Calu3 (cell line): ENCODE results near the gene PLSCR4. TPM values are rescaled to one million over a fixed set of nuclear protein-coding genes. Genes with fewer than 3 reads are reported as not detected.

ENCODE experiments used
- BruUV-seq: library from RNA; stranded (reverse); fragments of 400-500 nt; replicated peaks from 2 replicates; lab custom pipeline; 2021; lab: Mats Ljungman, UMichigan
- CTCF ChIA-PET: fragments of 300-600 bp; sonication (Branson Sonifier 250); formaldehyde crosslinking; loops from one replicate; lab custom pipeline; 2022; ENCODE audit warnings: antibody characterized with exemption; lab: Charles Lee
- DNase-seq: peaks from one replicate; pipeline ENCODE4 v3.0.0; 2022
- H3K27ac Mint-ChIP-seq: one replicate; pipeline ENCODE4 v1.8.0; 2022; ENCODE audit warnings: mixed read lengths; ENCODE audit not compliant: unreplicated experiment
- H3K27me3 Mint-ChIP-seq: one replicate; pipeline ENCODE4 v1.8.0; 2022; ENCODE audit warnings: mixed read lengths; ENCODE audit not compliant: unreplicated experiment
- H3K36me3 Mint-ChIP-seq: one replicate; pipeline ENCODE4 v1.8.0; 2022; ENCODE audit warnings: mild to moderate bottlenecking, moderate library complexity, mixed read lengths; ENCODE audit not compliant: insufficient read depth, unreplicated experiment
- H3K4me1 Mint-ChIP-seq: one replicate; pipeline ENCODE4 v1.8.0; 2022; ENCODE audit warnings: mild to moderate bottlenecking, low read depth, mixed read lengths; ENCODE audit not compliant: unreplicated experiment
- H3K4me3 Mint-ChIP-seq: one replicate; pipeline ENCODE4 v1.8.0; 2022; ENCODE audit warnings: mild to moderate bottlenecking, low read depth, moderate library complexity, mixed read lengths; ENCODE audit not compliant: unreplicated experiment
- H3K9me3 Mint-ChIP-seq: one replicate; pipeline ENCODE4 v1.8.0; 2022; ENCODE audit warnings: low read depth, mixed read lengths; ENCODE audit not compliant: unreplicated experiment
- CTCF ChIP-seq: fragments of 200-600 bp; IDR thresholded peaks from one replicate; pipeline ENCODE4 v1.8.0; 2022; ENCODE audit warnings: antibody characterized with exemption; ENCODE audit not compliant: unreplicated experiment
- intact Hi-C: fragments of 100-400 bp; cut with micrococcal nuclease; formaldehyde crosslinking; loops from one replicate; pipeline ENCODE4 v1.10.0; 2022; ENCODE audit not compliant: unreplicated experiment
- total RNA-seq: library from RNA; stranded (reverse); gene quantifications from 2 replicates; pipeline ENCODE4 v1.2.3, GENCODE V29; 2022

Gene PLSCR4
- total RNA-seq, 1 experiment from 2014 or later = 10.2 TPM

DNA sequence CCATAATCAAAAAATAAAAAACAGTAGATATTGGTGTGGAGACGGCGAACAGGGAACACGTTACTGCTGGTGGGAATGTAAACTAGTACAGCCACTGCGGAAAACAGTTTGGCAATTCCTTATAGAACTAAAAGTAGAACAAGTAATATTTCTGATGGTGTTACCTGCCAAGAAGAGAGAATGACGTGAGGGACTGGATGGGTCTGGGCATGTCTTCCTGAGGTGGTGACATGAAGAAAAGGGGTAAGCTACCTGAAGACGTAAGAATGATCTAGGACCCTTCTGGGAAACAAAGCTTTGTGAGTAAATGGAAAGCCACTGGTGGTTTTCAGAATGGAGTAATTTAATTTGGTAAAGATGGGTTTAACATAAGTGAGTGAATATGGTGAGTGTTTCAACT lies 70.5 kb downstream of the PLSCR4 start:
- Mint-ChIP-seq H3K4me1 (peaks cover 11% of the 10 kb centered on the region), H3K27ac (no peak overlapping the region), H3K27me3 (no peaks in the 10 kb centered on the region), H3K36me3 (no peaks in the 10 kb centered on the region), H3K9me3 (no peaks in the 10 kb centered on the region), H3K4me3 (no peak overlapping the region)
- CTCF ChIA-PET = interaction anchor here (0.6 kb wide), 1 partner anchor 1086 kb away, joined by 3 read pairs; no protein-coding TSS in a partner anchor
- no TSS peak for BruUV-seq
- DNase-seq = no peak
- intact Hi-C loops = no loop called here
- TF ChIP-seq CTCF = no peak

DNA sequence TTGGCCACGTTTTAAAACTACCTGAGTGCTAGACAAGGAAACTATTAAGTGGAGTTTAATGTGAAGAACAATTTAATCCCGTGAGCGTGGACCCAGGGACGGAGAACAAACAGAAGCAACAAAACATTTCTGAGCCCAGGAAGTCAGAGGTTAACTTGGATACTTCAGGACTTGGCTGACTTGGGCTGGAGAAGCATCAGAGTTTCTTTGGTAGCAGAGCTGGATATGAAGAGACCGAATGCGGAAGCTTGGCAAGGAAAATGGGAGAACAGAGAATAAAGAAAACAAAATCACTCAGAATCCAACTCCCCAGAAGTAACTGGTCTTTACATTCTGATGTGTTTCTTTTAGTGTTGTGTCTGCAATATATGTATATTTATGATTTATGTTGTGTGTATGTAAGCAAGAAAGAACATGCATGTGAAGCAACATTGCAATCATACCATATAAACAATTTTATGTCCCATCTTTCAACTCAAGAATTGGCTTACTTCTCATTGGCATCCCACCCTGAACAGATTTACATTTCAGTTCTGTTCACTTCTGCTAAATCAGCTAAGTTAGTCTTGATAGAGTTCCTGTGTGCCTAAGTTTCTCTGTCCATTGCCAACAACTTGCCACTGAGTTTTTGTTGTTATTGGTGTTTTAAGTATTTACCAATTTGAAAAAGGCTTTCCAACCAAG lies 72.8 kb downstream of the PLSCR4 start:
- Mint-ChIP-seq H3K4me3 (no peak overlapping the region), H3K27ac (no peak overlapping the region), H3K9me3 (peaks cover under 1% of the 10 kb centered on the region), H3K4me1 (peaks cover 4% of the 10 kb centered on the region), H3K27me3 (no peaks in the 10 kb centered on the region), H3K36me3 (no peaks in the 10 kb centered on the region)
- TF ChIP-seq CTCF = no peak
- BruUV-seq = no TSS peak
- intact Hi-C loops = no loop called here
- no peak for DNase-seq
- CTCF ChIA-PET = interaction anchor here (1.0 to 1.3 kb wide), 3 partner anchors 9 to 25 kb away, joined by 3 to 4 read pairs (median 3); no protein-coding TSS in a partner anchor

- intact Hi-C loops = no loop called here
- CTCF ChIA-PET = interaction anchor here (1.0 to 2.4 kb wide), 3 partner anchors 12 to 25 kb away, joined by 3 to 6 read pairs (median 3); partner anchors contain the start of gene PLOD2
- TF ChIP-seq CTCF = no peak
- H3K27ac Mint-ChIP-seq = no peak overlapping the region
- no TSS peak for BruUV-seq
- H3K9me3 Mint-ChIP-seq = peaks cover 4% of the 10 kb centered on the region
- no peaks in the 10 kb centered on the region for H3K36me3 Mint-ChIP-seq
- H3K4me3 Mint-ChIP-seq = no peak overlapping the region
- no peak for DNase-seq
- H3K27me3 Mint-ChIP-seq = no peaks in the 10 kb centered on the region
- peaks cover 10% of the 10 kb centered on the region for H3K4me1 Mint-ChIP-seq
These were observed 73.4 kb downstream of the PLSCR4 start for GRCh38 chr3:146177519-146177918.

- Mint-ChIP-seq H3K27me3 (no peaks in the 10 kb centered on the region), H3K9me3 (peaks cover 4% of the 10 kb centered on the region), H3K4me3 (no peak overlapping the region), H3K36me3 (no peaks in the 10 kb centered on the region), H3K27ac (no peak overlapping the region), H3K4me1 (peaks cover 14% of the 10 kb centered on the region)
- BruUV-seq = no TSS peak
- TF ChIP-seq CTCF = no peak
- DNase-seq = no peak
- CTCF ChIA-PET = interaction anchor here (1.0 to 2.4 kb wide), 3 partner anchors 13 to 24 kb away, joined by 3 to 6 read pairs (median 3); partner anchors contain the start of gene PLOD2
- intact Hi-C loops = no loop called here
These were observed 73.8 kb downstream of the PLSCR4 start for GRCh38 chr3:146177072-146177471.
